ENCODE measurements around the gene AMFR. TPM values are rescaled to one million over a fixed set of nuclear protein-coding genes. Genes with fewer than 3 reads are reported as not detected.
A peak's percentile ranks its signal among the peaks of the same experiment; 100 is the strongest.

Gene AMFR
- total RNA-seq, result 266 TPM

- DNase-seq, result peak; percentile 11
Observed at GRCh38 chr16:56425439-56425832, at the start of gene AMFR. Gene AMFR, minus strand, starts transcription at chr16:56425545. Its CDS starts 218 bp downstream, at chr16:56425327.

- DNase-seq, result no peak
Observed at GRCh38 chr16:56470666-56471065, 45.3 kb upstream of the AMFR start.

- no peak for DNase-seq
Observed at GRCh38 chr16:56470232-56470631, 44.9 kb upstream of the AMFR start.

GRCh38 chr16:56469748-56470147, 44.4 kb upstream of the AMFR start:
- DNase-seq, result no peak

GRCh38 chr16:56468800-56469199, 43.5 kb upstream of the AMFR start:
- DNase-seq, result no peak

GRCh38 chr16:56466344-56466743, 41.0 kb upstream of the AMFR start:
- no peak for DNase-seq

GRCh38 chr16:56463153-56463552, 37.8 kb upstream of the AMFR start:
- DNase-seq, result no peak

GRCh38 chr16:56462064-56462796, 36.9 kb upstream of the AMFR start:
- DNase-seq, result no peak

GRCh38 chr16:56460101-56460500, 34.8 kb upstream of the AMFR start:
- no peak for DNase-seq

- no peak for DNase-seq
Observed at GRCh38 chr16:56457927-56458470, 32.7 kb upstream of the AMFR start.

- no peak for DNase-seq
Observed at GRCh38 chr16:56451753-56452689, 26.7 kb upstream of the AMFR start.

- peak; percentile 98 for DNase-seq
Observed at GRCh38 chr16:56450986-56451752, 25.8 kb upstream of the AMFR start, which contains the start of the genes NUDT21 and OGFOD1. Gene NUDT21, minus strand, starts transcription at chr16:56451332. Its CDS starts 130 bp downstream, at chr16:56451202. Gene OGFOD1, plus strand, starts transcription at chr16:56451554. Its CDS starts 59 bp downstream, at chr16:56451613.

- DNase-seq, result no peak
Observed at GRCh38 chr16:56450275-56450985, 25.1 kb upstream of the AMFR start.

- no peak for DNase-seq
Observed at GRCh38 chr16:56448005-56448404, 22.7 kb upstream of the AMFR start.

- DNase-seq, result no peak
Observed at GRCh38 chr16:56447286-56447685, 21.9 kb upstream of the AMFR start.

- no peak for DNase-seq
Observed at GRCh38 chr16:56438038-56438437, 12.7 kb upstream of the AMFR start.

- DNase-seq, result no peak
Observed at GRCh38 chr16:56436258-56436657, 10.9 kb upstream of the AMFR start.

GRCh38 chr16:56428091-56428490, 2.7 kb upstream of the AMFR start:
- DNase-seq, result no peak

GRCh38 chr16:56426585-56426984, 1.2 kb upstream of the AMFR start:
- DNase-seq, result no peak

GRCh38 chr16:56424791-56425438, 430 bp downstream of the AMFR start:
- DNase-seq, result peak; percentile 49

- DNase-seq, result no peak
Observed at GRCh38 chr16:56424404-56424764, 961 bp downstream of the AMFR start.

Measured in occipital lobe (tissue), 2 donors.